ENCODE results near the gene XCL2. TPM values are rescaled to one million over a fixed set of nuclear protein-coding genes. Genes with fewer than 3 reads are reported as not detected.

XCL2 gene
- total and polyA plus RNA-seq, 2 of the 8 experiments (the other 6 are each of a cell fraction or from before 2014, with no cell fraction given), result not detected

GRCh38 chr1:168518201-168518689 lies 25.6 kb downstream of the XCL2 start:
- Histone ChIP-seq H3K23me2 (ENCODE audit: low read depth, low read length) (no peaks in the 10 kb centered on the region; the same call in 1 of the 2 replicates), H4K8ac (ENCODE audit: extremely low read depth, insufficient read depth, low read length) (no peak overlapping the region), H2AFZ (ENCODE audit: low read length) (0 out of 2 replicates have a peak overlapping the region, but pooled peaks have one; percentile 30), H2BK5ac (ENCODE audit: low read depth, low read length) (no peak overlapping the region), H2BK12ac (ENCODE audit: low read depth, low read length) (no peak overlapping the region), H3K18ac (ENCODE audit: extremely low read depth, low read length) (no peak overlapping the region), H3K14ac (ENCODE audit: insufficient read length) (no peak overlapping the region), H3K4me3 (ENCODE audit: extremely low read depth in 1 of 4, insufficient read depth in 2 of 4, low read depth in 3 of 4, low read length in 4 of 4) (no peak overlapping the region), H3K23ac (ENCODE audit: insufficient read length) (no peak overlapping the region), H4K91ac (replicated peaks; ENCODE audit: insufficient read length, low read length) (no peak overlapping the region), H4K20me1 (replicated peaks in 1 of 2; ENCODE audit: control insufficient read depth in 1 of 2, insufficient read depth in 2 of 2, low read length in 2 of 2) (no peaks in the 10 kb centered on the region), H2BK120ac (replicated peaks; ENCODE audit: low read depth, low read length) (no peak overlapping the region), H3K4me1 (replicated peaks in 1 of 4; ENCODE audit: control insufficient read depth in 3 of 4, insufficient read depth in 4 of 4, low read length in 3 of 4) (no peaks in the 10 kb centered on the region), H3K56ac (replicated peaks; ENCODE audit: insufficient read length, low read depth, low read length) (no peak overlapping the region), H2BK15ac (ENCODE audit: low read length) (no peak overlapping the region), H3K79me2 (ENCODE audit: control insufficient read depth in 1 of 2, insufficient read depth in 2 of 2, low read length in 2 of 2) (no peaks in the 10 kb centered on the region), H3K79me1 (ENCODE audit: low read depth, low read length) (no peaks in the 10 kb centered on the region), H4K5ac (ENCODE audit: insufficient read length, low read depth, low read length) (no peak overlapping the region), H3K4me2 (ENCODE audit: insufficient read depth in 1 of 2, low read depth in 2 of 2, low read length in 2 of 2) (no peak overlapping the region), H2AK5ac (ENCODE audit: low read depth, low read length) (no peak overlapping the region), H3K4ac (replicated peaks; ENCODE audit: insufficient read length, low read depth, low read length) (no peak overlapping the region), H3K36me3 (ENCODE audit: control insufficient read depth in 2 of 4, insufficient read depth in 4 of 4, low read length in 3 of 4) (no peaks in the 10 kb centered on the region), H3K9ac (replicated peaks in 1 of 4; ENCODE audit: extremely low read depth in 1 of 4, low read depth in 3 of 4, low read length in 3 of 4) (no peak overlapping the region), H3K27me3 (replicated peaks in 1 of 4; ENCODE audit: control insufficient read depth in 3 of 4, extremely low read depth in 1 of 4, insufficient read depth in 3 of 4, low read length in 3 of 4) (no peaks in the 10 kb centered on the region), H2BK20ac (ENCODE audit: low read length) (no peak overlapping the region), H3K27ac (ENCODE audit: low read depth, low read length) (no peak overlapping the region), H3K9me3 (ENCODE audit: insufficient read depth in 2 of 2, low read depth in 1 of 2, low read length in 1 of 2) (no peaks in the 10 kb centered on the region)
- DNase-seq (ENCODE audit: low read depth in 1 of 2, low spot score in 2 of 2), result no peak
- ChIA-PET POLR2A (ENCODE audit: partially characterized antibody) (no interaction called here), CTCF (ENCODE audit: partially characterized antibody) (interaction anchor here (0.6 to 1.7 kb wide), 5 partner anchors 9 to 1031 kb away, joined by 3 to 5 read pairs (median 3); no protein-coding TSS in a partner anchor)
- no peak for FAIRE-seq
- WGBS, 2 experiments (ENCODE audit: extremely low coverage in 1 of 2, insufficient coverage in 1 of 2, insufficient read length in 1 of 2, insufficient replicate concordance in 2 of 2, low coverage in 1 of 2, low lambda C conversion rate in 2 of 2, missing lambda C conversion rate in 1 of 2), result 87% methylated on average over 4 of the region's 4 CpGs; no CpG with 5 or more reads in 1 of the 2 experiments
- TF ChIP-seq TCF12 (IDR thresholded peaks at IDR 0.05; ENCODE audit: low read depth, low read length) (no peak), SP4 (IDR thresholded peaks at IDR 0.05; ENCODE audit: low read length) (no peak), JUN (IDR thresholded peaks at IDR 0.05; ENCODE audit: low read depth, low read length) (no peak), SIRT6 (IDR thresholded peaks at IDR 0.05; ENCODE audit: low read length) (no peak), RAD21 (IDR thresholded peaks at IDR 0.05 in 1 of 2, conservative IDR thresholded peaks at IDR 0.05 in 1 of 2; ENCODE audit: low read depth in 2 of 2, low read length in 2 of 2) (no peak)
- TF ChIP-seq, protein P1, sequence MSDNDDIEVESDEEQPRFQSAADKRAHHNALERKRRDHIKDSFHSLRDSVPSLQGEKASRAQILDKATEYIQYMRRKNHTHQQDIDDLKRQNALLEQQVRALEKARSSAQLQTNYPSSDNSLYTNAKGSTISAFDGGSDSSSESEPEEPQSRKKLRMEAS (IDR thresholded peaks at IDR 0.05), result no peak
